ENCODE measurements around the gene CREB3L2. TPM values are rescaled to one million over a fixed set of nuclear protein-coding genes. Genes with fewer than 3 reads are reported as not detected.

CREB3L2 gene
- total RNA-seq, 1 experiment from 2014 or later, result 60.6 TPM

DNA sequence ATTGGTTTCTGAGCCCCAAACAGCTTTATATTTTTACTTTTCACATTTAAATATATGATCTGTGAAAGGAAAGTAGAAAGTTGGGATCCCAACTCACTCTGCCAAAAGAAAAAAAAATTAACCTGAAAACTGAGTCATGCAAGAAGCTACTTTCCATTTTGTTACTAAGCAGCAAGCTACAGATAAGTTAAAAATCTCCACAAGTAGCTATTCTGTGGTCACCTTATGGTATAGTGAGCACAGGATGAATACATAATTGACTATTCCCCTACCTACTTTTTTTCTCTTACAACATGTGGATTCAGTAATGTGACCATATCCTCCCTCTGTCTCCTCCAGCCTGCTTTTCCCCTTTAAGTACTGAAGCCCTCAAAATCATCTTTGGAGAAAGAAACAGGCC is 30.3 kb upstream of the CREB3L2 start (continued):
- TF ChIP-seq, protein P1, sequence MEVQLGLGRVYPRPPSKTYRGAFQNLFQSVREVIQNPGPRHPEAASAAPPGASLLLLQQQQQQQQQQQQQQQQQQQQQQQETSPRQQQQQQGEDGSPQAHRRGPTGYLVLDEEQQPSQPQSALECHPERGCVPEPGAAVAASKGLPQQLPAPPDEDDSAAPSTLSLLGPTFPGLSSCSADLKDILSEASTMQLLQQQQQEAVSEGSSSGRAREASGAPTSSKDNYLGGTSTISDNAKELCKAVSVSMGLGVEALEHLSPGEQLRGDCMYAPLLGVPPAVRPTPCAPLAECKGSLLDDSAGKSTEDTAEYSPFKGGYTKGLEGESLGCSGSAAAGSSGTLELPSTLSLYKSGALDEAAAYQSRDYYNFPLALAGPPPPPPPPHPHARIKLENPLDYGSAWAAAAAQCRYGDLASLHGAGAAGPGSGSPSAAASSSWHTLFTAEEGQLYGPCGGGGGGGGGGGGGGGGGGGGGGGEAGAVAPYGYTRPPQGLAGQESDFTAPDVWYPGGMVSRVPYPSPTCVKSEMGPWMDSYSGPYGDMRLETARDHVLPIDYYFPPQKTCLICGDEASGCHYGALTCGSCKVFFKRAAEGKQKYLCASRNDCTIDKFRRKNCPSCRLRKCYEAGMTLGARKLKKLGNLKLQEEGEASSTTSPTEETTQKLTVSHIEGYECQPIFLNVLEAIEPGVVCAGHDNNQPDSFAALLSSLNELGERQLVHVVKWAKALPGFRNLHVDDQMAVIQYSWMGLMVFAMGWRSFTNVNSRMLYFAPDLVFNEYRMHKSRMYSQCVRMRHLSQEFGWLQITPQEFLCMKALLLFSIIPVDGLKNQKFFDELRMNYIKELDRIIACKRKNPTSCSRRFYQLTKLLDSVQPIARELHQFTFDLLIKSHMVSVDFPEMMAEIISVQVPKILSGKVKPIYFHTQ (CRISPR knock-in tag; IDR thresholded peaks at IDR 0.05), result no peak
- TF ChIP-seq ELF4 (CRISPR knock-in tag; IDR thresholded peaks at IDR 0.05; ENCODE audit: low read depth), result no peak
- no peak for TF ChIP-seq ZNF416 (CRISPR knock-in tag; IDR thresholded peaks at IDR 0.05)
- TF ChIP-seq, protein P2, sequence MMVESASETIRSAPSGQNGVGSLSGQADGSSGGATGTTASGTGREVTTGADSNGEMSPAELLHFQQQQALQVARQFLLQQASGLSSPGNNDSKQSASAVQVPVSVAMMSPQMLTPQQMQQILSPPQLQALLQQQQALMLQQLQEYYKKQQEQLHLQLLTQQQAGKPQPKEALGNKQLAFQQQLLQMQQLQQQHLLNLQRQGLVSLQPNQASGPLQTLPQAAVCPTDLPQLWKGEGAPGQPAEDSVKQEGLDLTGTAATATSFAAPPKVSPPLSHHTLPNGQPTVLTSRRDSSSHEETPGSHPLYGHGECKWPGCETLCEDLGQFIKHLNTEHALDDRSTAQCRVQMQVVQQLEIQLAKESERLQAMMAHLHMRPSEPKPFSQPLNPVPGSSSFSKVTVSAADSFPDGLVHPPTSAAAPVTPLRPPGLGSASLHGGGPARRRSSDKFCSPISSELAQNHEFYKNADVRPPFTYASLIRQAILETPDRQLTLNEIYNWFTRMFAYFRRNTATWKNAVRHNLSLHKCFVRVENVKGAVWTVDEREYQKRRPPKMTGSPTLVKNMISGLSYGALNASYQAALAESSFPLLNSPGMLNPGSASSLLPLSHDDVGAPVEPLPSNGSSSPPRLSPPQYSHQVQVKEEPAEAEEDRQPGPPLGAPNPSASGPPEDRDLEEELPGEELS (CRISPR knock-in tag; IDR thresholded peaks at IDR 0.05), result no peak
- no peak for TF ChIP-seq MYBL2 (CRISPR knock-in tag; IDR thresholded peaks at IDR 0.05)
- TF ChIP-seq, protein P3, sequence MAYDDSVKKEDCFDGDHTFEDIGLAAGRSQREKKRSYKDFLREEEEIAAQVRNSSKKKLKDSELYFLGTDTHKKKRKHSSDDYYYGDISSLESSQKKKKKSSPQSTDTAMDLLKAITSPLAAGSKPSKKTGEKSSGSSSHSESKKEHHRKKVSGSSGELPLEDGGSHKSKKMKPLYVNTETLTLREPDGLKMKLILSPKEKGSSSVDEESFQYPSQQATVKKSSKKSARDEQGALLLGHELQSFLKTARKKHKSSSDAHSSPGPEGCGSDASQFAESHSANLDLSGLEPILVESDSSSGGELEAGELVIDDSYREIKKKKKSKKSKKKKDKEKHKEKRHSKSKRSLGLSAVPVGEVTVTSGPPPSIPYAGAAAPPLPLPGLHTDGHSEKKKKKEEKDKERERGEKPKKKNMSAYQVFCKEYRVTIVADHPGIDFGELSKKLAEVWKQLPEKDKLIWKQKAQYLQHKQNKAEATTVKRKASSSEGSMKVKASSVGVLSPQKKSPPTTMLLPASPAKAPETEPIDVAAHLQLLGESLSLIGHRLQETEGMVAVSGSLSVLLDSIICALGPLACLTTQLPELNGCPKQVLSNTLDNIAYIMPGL (CRISPR knock-in tag; IDR thresholded peaks at IDR 0.05), result no peak

DNA sequence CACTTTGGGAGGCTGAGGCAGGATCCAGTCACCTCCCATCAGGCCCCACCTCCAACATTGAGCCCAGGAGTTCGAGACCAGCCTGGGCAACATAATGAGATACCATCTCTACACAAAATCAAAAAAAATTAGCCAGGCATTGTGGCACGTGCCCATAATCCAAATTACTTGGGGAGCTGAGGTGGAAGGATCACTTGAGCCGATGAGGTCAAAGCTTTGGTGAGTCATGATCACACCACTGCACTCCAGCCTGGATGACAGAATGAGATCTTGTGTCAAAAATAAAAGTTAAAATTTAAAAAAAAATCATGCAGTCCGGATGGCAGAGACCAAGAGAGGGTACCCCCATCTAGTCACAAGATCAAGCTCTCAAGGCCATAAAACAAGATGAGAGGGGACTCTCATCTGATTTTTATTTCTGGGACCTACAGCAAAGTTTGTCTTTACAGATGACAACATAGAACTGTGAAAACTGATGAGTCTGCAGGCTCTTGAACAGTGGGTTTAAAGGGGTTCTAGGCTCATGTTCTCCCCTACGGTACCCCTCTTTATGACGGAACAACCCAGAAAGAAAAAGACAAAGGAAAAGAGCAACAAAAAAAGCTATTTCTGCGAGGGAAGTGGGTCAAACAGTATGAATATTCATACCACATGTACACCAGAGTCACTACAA is 28.9 kb upstream of the CREB3L2 start:
- Mint-ChIP-seq H3K4me3 (no peak overlapping the region), H3K4me1 (peaks cover 70% of the 10 kb centered on the region), H3K36me3 (peaks cover 28% of the 10 kb centered on the region), H3K27me3 (ENCODE audit: low read depth) (peaks cover 3% of the 10 kb centered on the region; the same call in 1 of the 2 replicates), H3K27ac (no peak overlapping the region), H3K9me3 (peaks cover 38% of the 10 kb centered on the region)
- DNase-seq (ENCODE audit: low spot score) (no peak), ATAC-seq (no peak)
- CTCF ChIA-PET, result no interaction called here
- TF ChIP-seq TP53 (CRISPR knock-in tag; IDR thresholded peaks at IDR 0.05) (no peak), JAZF1 (CRISPR knock-in tag; IDR thresholded peaks at IDR 0.05) (no peak), ZNF232 (CRISPR knock-in tag; IDR thresholded peaks at IDR 0.05) (no peak), FOXP1 (CRISPR knock-in tag; IDR thresholded peaks at IDR 0.05; ENCODE audit: borderline replicate concordance) (no peak), CREM (CRISPR knock-in tag; IDR thresholded peaks at IDR 0.05) (no peak), CBFB (CRISPR knock-in tag; IDR thresholded peaks at IDR 0.05; ENCODE audit: low read depth) (no peak), NFATC4 (CRISPR knock-in tag; IDR thresholded peaks at IDR 0.05) (no peak)
- TF ChIP-seq, protein P4, sequence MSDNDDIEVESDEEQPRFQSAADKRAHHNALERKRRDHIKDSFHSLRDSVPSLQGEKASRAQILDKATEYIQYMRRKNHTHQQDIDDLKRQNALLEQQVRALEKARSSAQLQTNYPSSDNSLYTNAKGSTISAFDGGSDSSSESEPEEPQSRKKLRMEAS (CRISPR knock-in tag; IDR thresholded peaks at IDR 0.05), result no peak
- TF ChIP-seq, protein P5, sequence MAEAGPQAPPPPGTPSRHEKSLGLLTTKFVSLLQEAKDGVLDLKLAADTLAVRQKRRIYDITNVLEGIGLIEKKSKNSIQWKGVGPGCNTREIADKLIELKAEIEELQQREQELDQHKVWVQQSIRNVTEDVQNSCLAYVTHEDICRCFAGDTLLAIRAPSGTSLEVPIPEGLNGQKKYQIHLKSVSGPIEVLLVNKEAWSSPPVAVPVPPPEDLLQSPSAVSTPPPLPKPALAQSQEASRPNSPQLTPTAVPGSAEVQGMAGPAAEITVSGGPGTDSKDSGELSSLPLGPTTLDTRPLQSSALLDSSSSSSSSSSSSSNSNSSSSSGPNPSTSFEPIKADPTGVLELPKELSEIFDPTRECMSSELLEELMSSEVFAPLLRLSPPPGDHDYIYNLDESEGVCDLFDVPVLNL (CRISPR knock-in tag; IDR thresholded peaks at IDR 0.05; ENCODE audit: borderline replicate concordance, low read depth), result no peak
- POLR2A ChIA-PET, result no interaction called here

DNA sequence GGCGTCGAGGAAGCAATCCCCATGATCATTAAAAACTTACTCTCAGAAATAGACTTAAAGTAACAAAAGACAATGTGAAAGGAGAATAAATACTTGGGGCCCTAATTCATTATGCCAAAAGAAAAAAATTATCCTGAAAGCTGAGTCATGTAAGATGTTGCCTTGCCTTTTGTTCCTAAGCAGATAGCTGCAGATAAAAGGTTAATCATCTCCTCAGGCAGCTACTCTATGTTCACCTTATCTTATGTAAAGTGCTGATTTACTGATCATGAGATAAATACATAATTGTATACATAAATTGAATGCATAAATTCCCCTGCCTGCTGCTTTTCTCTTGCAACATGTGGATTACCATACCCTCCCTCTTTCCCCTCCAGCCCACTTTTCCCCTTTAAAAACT is 28.1 kb upstream of the CREB3L2 start:
- Mint-ChIP-seq H3K36me3 (peaks cover 33% of the 10 kb centered on the region), H3K4me3 (no peak overlapping the region), H3K27me3 (ENCODE audit: low read depth) (0 out of 2 replicates have a peak, but pooled peaks cover under 1% of the 10 kb centered on the region), H3K27ac (no peak overlapping the region), H3K4me1 (peaks cover 70% of the 10 kb centered on the region), H3K9me3 (peaks cover 42% of the 10 kb centered on the region)
- no peak for ATAC-seq
- DNase-seq (ENCODE audit: low spot score), result no peak
- ChIA-PET CTCF (no interaction called here), POLR2A (no interaction called here)
- no peak for TF ChIP-seq NFATC4 (CRISPR knock-in tag; IDR thresholded peaks at IDR 0.05)
